G401.6 (cell line): ENCODE data around the gene NAV3.

ENCODE experiments used
- FAIRE-seq: peaks from 2 replicates; lab custom pipeline; 2012; peaks lifted over from hg19 to GRCh38; lab: Jason Lieb, UNC

NAV3 gene

GRCh38 chr12:77928078-77928477 is 97.4 kb downstream of the NAV3 start:
- FAIRE-seq, result no peak

GRCh38 chr12:77932216-77932615 is 101.5 kb downstream of the NAV3 start:
- no peak for FAIRE-seq

- no peak for FAIRE-seq
Measured at GRCh38 chr12:77938301-77938700, 107.6 kb downstream of the NAV3 start.

DNA sequence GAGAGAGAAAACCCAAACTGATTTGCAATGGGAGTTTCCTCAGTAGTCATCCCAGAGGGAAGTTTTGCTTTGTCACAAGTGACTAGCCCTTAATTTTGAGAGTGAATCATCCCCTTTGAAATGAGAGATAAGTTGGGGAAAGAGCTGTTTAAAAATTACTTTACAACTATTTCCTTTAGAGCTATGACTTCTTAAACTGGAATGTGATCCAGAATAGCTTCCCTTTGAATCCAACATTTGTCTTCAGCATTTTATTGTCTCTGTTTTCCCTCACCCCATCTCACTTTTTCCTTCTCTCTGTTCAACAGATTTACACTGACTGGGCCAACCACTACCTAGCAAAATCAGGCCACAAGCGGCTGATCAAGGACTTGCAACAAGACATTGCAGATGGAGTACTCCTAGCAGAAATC is 109.3 kb downstream of the NAV3 start:
- FAIRE-seq, result no peak

GRCh38 chr12:77940567-77940966 is 109.9 kb downstream of the NAV3 start:
- FAIRE-seq, result no peak

- no peak for FAIRE-seq
Measured at GRCh38 chr12:77941401-77941800, 110.7 kb downstream of the NAV3 start.

GRCh38 chr12:77943466-77943865 is 112.8 kb downstream of the NAV3 start:
- no peak for FAIRE-seq

DNA sequence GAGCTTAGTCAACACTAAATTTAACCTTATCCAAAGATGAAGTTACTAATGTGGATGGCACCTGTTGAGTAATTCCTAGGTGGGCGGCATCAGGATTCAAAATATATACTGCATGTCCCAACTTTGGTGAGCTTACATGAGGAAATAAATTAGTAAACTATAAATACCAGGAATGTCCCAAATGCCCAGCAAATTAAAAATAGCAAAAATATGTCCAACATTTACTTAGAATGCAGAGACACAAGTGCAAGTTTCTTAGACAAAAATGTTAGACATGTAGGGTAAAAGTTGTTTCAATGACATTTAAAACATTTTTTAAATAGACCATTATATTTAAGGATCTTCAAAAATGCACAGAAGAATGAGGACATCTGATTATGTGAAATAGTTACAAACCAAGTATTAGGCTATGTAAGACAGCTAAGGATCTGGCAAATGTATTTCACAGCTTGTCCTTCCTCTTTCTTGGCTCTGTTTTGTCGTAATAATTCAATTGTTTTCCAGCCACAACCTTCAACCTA is 115.9 kb downstream of the NAV3 start:
- FAIRE-seq, result no peak

DNA sequence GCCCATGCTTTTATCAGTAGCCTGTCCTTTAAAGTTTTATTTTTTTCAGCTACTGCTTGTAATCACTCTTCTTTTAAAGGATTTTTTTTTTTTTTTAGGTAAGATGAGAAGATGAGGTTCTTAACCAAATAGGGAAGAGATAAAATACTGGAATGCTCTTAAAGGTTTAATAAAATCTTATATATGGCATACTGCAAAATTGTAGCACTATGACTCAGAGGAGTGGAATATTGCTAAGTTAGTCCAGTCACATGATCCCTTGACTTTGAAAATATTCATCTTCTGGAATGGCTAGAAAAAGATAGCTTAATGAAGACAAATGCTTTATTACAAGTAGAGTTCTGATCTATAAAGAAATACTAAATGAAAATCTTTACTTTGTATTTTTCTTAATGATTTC is 116.6 kb downstream of the NAV3 start:
- FAIRE-seq, result no peak

- no peak for FAIRE-seq
Measured at GRCh38 chr12:77947746-77948145, 117.1 kb downstream of the NAV3 start.

DNA sequence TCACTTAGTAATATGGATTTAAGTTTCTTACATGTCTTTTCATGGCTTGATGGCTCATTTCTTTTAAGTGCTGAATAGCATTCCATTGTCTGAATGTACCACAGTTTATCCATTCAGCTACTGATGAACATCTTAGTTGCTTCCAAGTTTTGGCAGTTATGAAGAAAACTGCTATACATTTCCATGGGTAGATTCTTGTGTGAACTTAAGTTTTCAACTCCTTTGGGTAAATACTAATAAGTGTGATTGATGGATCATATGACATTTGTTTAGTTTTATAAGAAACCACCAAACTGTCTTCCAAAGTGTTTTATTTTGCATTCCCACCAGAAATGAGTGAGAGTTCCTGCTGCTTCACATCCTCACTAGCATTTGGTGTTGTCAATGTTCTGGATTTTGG is 119.2 kb downstream of the NAV3 start:
- no peak for FAIRE-seq

- FAIRE-seq, result no peak
Measured at GRCh38 chr12:77953528-77954205, 123.0 kb downstream of the NAV3 start.

DNA sequence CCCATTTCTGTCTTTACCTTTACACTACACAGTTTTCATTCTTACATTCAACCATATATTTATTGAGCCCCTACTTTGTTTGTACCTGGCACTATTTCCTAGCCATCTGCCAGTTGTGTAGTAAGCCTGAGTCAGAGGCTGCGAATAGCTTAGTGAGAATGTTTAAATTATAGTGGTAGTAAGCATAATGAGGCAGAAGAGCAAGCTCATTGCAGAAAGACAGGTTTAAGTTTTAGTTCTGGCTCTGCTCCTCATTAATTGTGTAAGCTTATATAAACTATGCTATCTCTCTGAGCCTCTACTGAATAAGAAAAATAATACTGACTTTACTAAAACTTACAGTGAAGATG is 123.5 kb downstream of the NAV3 start:
- FAIRE-seq, result no peak

GRCh38 chr12:77957062-77957461 is 126.4 kb downstream of the NAV3 start:
- no peak for FAIRE-seq

DNA sequence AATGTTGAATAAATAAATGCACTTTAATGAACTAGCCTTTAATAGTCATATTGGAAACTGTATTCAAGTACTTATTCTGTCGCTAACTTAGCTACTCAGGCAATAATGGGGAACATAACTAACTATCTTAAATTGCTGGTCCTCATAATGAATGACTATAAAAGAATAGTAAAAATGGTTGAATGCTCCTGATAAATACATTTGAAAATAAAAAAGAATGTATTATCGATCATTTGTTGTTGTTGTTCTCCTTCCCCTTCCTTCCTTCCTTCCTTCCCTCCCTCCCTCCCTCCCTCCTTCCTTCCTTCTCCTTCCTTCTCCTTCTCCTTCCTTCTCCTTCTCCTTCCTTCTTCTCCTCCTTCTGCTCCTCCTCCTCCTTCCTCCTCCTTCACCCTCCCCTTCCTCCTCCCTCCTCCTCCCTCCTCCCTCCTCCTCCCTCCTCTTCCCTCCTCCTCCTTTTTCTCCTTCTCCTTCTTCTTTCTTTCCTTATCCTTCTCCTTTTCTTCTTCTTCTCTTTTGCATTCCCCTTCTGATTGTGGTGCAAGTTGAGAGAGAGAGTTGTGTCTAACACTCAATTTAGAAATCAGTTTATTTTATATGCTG is 133.0 kb downstream of the NAV3 start:
- FAIRE-seq, result no peak

DNA sequence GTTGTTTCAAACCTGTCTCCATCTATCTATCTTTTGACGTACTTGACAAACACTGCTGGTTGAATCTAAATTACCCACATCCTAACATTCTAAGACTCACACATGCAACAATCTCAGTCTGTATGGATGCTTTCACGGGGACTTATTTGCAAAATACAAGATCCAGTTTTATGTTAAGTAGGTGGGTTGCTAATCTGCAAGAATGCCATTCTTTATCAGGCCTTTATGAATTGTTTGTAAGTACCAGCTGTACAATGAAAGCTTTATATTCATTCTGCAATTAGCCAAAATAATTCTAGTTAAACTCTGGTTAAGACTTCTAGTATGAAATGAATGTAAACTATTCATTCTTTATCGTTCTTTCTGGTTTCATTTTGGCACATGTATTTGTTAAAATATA is 135.1 kb downstream of the NAV3 start:
- FAIRE-seq, result no peak

GRCh38 chr12:77968021-77968420 is 137.3 kb downstream of the NAV3 start:
- FAIRE-seq, result no peak

DNA sequence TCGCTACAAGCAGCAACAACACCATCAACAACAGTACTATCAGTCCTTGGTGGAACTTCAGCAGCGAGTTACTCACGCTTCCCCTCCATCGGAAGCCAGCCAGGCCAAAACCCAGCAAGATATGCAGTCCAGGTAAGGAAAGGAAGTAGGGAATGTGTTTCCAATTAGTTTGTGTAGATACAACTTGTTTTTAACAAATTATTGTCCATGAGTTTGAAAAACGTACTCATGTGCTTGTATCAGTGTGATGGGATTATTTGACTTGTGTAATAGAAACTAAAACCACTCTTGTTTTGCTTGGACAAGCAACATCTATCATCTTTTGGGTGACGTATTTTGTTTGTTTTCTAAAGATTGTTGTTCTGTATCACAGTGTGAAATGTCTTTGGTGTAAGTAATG is 137.9 kb downstream of the NAV3 start:
- no peak for FAIRE-seq

- FAIRE-seq, result no peak
Measured at GRCh38 chr12:77973579-77973978, 142.9 kb downstream of the NAV3 start.

GRCh38 chr12:77974645-77975044 is 144.0 kb downstream of the NAV3 start:
- no peak for FAIRE-seq

GRCh38 chr12:77979597-77980250 is 149.0 kb downstream of the NAV3 start:
- no peak for FAIRE-seq

GRCh38 chr12:77980782-77981181 is 150.1 kb downstream of the NAV3 start:
- no peak for FAIRE-seq

DNA sequence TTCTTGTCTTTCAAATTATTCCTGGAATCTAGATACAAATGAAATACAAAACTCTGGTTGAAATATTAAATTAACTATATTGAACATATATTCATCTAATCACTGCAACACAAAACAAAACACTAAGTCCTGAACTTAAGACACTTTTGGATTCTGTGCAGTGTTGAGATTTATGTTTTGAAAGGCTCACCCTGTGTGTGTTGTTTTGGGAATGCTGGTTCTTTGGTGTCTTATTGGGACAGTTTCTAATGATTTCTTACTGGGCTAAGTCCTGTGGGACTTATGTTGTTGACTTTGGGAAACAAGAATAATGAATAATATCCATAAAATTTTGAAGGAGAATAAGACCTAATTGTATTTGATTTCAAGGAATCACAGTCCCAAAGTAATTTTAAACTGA is 153.2 kb downstream of the NAV3 start:
- FAIRE-seq, result no peak

DNA sequence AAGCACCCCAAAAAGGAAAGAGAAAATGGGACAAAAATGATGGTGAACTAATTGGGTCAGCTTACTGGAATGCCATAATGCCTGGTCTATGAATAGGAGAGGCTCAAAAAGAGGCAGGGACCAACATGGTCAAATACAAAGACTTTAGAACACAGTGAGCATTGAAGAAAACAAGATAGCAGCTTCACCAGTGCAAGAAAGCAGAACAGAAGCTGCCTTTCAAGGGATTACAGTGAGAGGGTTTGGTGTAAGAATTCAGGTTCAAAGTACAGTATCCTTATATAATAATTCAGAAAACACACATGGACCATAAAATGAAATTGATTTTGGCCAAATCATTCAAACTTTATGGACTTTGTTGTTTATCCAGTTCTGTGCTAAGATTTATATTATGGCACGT is 162.1 kb downstream of the NAV3 start:
- no peak for FAIRE-seq
